HG03439 (cell line): ENCODE results near the gene ALOX15B.

Experiments used
- ATAC-seq: cut with Tn5 transposase; IDR thresholded peaks from one replicate; pipeline ENCODE4 v1.9.1; 2021; ENCODE audit warnings: mild to moderate bottlenecking, moderate library complexity; ENCODE audit not compliant: unreplicated experiment

Gene ALOX15B

DNA sequence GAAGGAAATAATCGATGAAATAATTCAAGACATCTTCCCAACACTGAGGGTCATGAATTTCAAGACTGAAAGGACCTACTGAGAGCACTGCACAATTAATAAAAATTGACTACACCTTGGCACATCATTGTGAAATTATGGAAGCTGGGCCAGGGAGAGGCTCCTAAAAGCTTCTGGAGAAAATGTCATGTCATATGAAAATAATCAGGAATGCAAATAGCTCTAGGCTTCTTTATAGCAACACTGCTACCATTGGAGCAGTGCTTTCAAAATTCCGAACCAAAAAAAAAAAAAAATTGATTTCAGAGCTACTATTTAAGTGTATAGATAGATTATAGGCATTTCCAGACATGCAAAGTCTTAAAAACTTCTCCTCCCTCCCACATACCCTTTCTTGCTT, 6.4 kb upstream of the ALOX15B start:
- no peak for ATAC-seq

DNA sequence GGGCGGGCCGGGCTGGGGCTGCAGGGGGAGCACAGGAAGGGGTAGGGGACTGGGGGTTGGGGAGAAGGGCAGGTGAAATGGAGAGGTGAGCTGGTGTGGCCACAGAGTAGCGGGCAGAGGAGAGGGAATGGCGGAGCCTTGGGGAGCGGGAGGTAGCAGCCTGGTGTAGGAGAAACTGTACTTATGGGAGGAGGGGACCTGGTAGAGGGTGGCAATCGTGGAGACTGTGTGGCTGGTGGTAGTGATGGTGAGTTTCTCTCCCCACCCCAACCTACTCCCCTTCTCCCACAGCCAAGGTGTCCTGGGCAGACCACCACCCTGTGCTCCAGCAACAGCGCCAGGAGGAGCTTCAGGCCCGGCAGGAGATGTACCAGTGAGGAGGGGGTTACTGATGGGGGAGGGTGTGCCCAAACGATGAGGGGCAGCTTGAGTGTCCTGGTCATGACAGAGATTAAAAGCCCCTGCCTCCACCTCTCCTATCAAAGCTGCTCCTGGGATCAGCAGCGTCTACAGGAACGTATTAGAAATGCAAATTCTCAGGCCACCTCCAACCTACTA, 831 bp downstream of the ALOX15B start:
- ATAC-seq: no peak

DNA sequence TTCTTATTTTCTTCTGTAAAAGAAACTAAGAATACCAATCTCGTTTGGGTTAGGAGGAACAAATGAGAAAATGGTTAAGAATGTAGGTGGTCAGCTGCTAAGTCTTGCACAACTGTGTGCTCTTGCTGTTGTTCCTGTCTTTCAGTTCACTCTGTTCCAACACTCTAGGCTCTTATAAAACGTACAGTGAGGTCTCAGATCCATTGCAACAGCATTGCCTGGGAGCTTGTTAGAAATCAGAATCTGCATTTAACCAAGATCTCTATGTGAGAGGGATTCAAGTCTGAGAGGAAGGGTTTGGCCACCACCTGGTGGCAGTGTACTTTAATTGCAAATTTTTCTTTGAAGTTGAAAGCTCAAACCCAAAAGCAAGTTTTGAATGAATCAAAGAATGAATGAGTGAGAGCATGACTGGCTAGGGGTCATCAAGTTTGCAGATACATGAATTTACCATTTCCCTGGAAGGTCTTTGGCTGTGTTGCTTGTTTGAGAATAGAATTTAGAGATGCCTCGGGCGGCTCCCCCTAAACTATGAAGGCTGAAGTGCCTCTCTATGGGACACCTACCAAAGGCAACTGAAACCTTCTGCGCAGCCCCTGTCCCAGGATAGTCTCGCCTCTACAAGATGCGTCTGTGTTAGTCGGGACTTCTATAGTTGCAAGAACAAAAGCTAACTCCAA, 2.5 kb downstream of the ALOX15B start:
- ATAC-seq: no peak

DNA sequence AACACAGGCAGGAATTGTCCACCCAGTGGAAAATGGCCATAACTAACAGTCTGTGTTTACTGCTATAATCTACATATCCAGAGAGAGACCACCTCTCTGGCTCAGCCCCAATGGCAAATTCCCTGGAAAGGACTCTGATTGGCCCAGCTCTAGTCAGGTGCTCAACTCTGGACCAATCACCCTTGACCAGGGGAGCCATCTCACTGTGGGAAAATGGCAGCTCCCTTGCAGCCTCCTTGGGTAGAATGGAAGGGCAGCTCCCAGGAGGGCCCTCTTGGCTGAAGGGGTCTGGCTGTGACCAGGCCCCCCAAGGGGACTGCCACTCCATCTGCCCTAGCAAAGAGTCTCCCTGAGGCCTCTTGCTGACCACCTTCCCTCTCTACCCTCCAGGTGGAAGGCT, 3.1 kb downstream of the ALOX15B start:
- no peak for ATAC-seq

- ATAC-seq: no peak
Observed at GRCh38 chr17:8044819-8045810, 6.3 kb downstream of the ALOX15B start.

- no peak for ATAC-seq
Observed at GRCh38 chr17:8046306-8046928, 7.6 kb downstream of the ALOX15B start.

- no peak for ATAC-seq
Observed at GRCh38 chr17:8046929-8047768, 8.3 kb downstream of the ALOX15B start.

DNA sequence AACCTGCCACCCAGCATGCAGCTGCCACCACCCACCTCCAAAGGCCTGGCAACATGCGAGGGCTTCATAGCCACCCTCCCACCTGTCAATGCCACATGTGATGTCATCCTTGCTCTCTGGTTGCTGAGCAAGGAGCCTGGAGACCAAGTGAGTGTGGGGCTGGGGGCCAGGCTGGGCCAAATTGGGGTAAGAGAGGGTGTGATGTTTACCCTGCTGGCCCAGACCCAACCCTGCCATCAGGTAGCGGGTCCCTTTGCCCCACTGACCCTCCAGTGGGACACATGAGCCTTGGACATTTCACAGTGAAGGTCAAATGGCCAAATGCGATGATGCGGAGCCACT, 8.9 kb downstream of the ALOX15B start:
- no peak for ATAC-seq

GRCh38 chr17:8048236-8048635, 9.4 kb downstream of the ALOX15B start:
- no peak for ATAC-seq

GRCh38 chr17:8048736-8049135, 9.9 kb downstream of the ALOX15B start:
- ATAC-seq: no peak

- no peak for ATAC-seq
Observed at GRCh38 chr17:8051831-8052230, 13.0 kb downstream of the ALOX15B start.

- no peak for ATAC-seq
Observed at GRCh38 chr17:8052256-8053252, 13.7 kb downstream of the ALOX15B start.

DNA sequence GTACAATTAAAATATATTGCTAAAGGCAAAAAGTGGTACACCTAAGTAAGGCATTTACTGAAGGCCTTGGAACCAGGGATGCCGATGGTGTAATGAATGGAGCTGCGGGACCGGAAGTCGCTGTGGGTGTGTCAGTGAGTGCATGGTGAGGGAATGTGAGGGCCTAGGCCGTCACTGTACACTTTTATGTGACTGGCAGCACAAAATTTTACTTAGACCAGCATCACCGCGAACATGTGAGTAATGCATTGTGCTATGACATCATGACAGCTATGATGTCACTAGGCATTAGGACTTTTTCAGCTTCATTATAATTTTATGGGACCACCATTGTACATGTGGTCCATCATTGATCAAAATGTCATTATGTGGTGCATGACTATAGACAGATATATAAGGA, 14.7 kb downstream of the ALOX15B start:
- ATAC-seq: no peak

DNA sequence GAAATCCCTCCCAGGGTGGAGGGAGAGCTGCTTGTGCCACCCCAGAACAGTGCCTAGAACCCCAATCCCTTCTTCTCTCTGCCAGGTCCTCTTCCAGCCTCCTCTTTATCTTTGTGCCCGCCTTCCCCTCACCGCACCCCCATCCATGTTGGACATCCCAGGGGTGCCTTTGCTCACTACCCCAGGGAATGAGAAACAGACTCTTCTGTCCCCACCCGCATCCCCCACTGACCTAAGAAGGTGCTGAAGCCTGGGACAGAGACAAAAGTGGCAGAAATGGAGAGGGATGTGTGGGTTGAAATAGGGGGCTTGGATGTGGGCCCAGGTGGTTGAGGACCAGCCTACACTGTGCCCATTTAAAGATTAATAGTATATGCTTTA, 17.0 kb downstream of the ALOX15B start:
- no peak for ATAC-seq

GRCh38 chr17:8056232-8056975, 17.5 kb downstream of the ALOX15B start:
- ATAC-seq: no peak

- ATAC-seq: no peak
Observed at GRCh38 chr17:8056976-8057625, 18.2 kb downstream of the ALOX15B start.

- no peak for ATAC-seq
Observed at GRCh38 chr17:8057691-8058114, 18.8 kb downstream of the ALOX15B start.

- ATAC-seq: no peak
Observed at GRCh38 chr17:8059131-8059530, 20.3 kb downstream of the ALOX15B start.
